ENCODE measurements around the gene CPEB3. TPM values are rescaled to one million over a fixed set of nuclear protein-coding genes. Genes with fewer than 3 reads are reported as not detected.
"Not testable (repeated sequence)": the region's sequence is repeated elsewhere in the genome, so short reads cannot be mapped to it uniquely, and the experiment has no call there.

CPEB3 gene
- total RNA-seq, 1 donor from 2014 or later, result 1.1 TPM

- TF ChIP-seq CTCF (IDR thresholded peaks at IDR 0.05), result no peak
- no peaks in the 10 kb centered on the region for H3K27me3 Mint-ChIP-seq (ENCODE audit: low read depth)
Measured at GRCh38 chr10:92045641-92046106, 245.2 kb downstream of the CPEB3 start.

GRCh38 chr10:92042541-92042940 lies 248.3 kb downstream of the CPEB3 start:
- Mint-ChIP-seq H3K36me3 (ENCODE audit: low read depth) (peaks cover 6% of the 10 kb centered on the region), H3K27me3 (ENCODE audit: low read depth) (no peaks in the 10 kb centered on the region), H3K4me1 (ENCODE audit: low read depth) (no peaks in the 10 kb centered on the region), H3K9me3 (ENCODE audit: low read depth) (no peaks in the 10 kb centered on the region), H3K4me3 (ENCODE audit: unreplicated experiment) (no peak overlapping the region), H3K27ac (ENCODE audit: unreplicated experiment) (no peak overlapping the region)
- DNase-seq (ENCODE audit: low spot score), result no peak
- no peak for TF ChIP-seq CTCF (IDR thresholded peaks at IDR 0.05)

More at GRCh38 chr10:92045641-92046106, 245.2 kb downstream of the CPEB3 start:
- no peak for DNase-seq (ENCODE audit: low spot score)
- Mint-ChIP-seq H3K4me1 (ENCODE audit: low read depth) (no peaks in the 10 kb centered on the region), H3K4me3 (ENCODE audit: unreplicated experiment) (no peak overlapping the region), H3K27ac (ENCODE audit: unreplicated experiment) (no peak overlapping the region), H3K9me3 (ENCODE audit: low read depth) (no peaks in the 10 kb centered on the region), H3K36me3 (ENCODE audit: low read depth) (peaks cover 2% of the 10 kb centered on the region)

GRCh38 chr10:92038949-92039348 lies 251.9 kb downstream of the CPEB3 start:
- H3K4me3 Mint-ChIP-seq (ENCODE audit: unreplicated experiment), result no peak overlapping the region
- no peaks in the 10 kb centered on the region for H3K9me3 Mint-ChIP-seq (ENCODE audit: low read depth)
- no peak for TF ChIP-seq CTCF (IDR thresholded peaks at IDR 0.05)
- no peak overlapping the region for H3K27ac Mint-ChIP-seq (ENCODE audit: unreplicated experiment)
- peaks cover 22% of the 10 kb centered on the region for H3K36me3 Mint-ChIP-seq (ENCODE audit: low read depth)
- H3K4me1 Mint-ChIP-seq (ENCODE audit: low read depth), result no peaks in the 10 kb centered on the region
- no peak for DNase-seq (ENCODE audit: low spot score)
- no peaks in the 10 kb centered on the region for H3K27me3 Mint-ChIP-seq (ENCODE audit: low read depth)

- not testable (repeated sequence) for H3K27ac Mint-ChIP-seq (ENCODE audit: unreplicated experiment); H3K9me3 Mint-ChIP-seq (ENCODE audit: low read depth); H3K4me1 Mint-ChIP-seq (ENCODE audit: low read depth); H3K27me3 Mint-ChIP-seq (ENCODE audit: low read depth); DNase-seq (ENCODE audit: low spot score); H3K4me3 Mint-ChIP-seq (ENCODE audit: unreplicated experiment)
- peaks cover 47% of the 10 kb centered on the region for H3K36me3 Mint-ChIP-seq (ENCODE audit: low read depth)
Measured at GRCh38 chr10:92033070-92033469, 257.8 kb downstream of the CPEB3 start.

- peaks cover 53% of the 10 kb centered on the region for H3K36me3 Mint-ChIP-seq (ENCODE audit: low read depth)
- DNase-seq (ENCODE audit: low spot score), result no peak
Measured at GRCh38 chr10:92031580-92031979, 259.3 kb downstream of the CPEB3 start.

More at GRCh38 chr10:92031580-92031979, 259.3 kb downstream of the CPEB3 start:
- Mint-ChIP-seq H3K27me3 (ENCODE audit: low read depth) (no peaks in the 10 kb centered on the region), H3K27ac (ENCODE audit: unreplicated experiment) (no peak overlapping the region), H3K4me1 (ENCODE audit: low read depth) (no peaks in the 10 kb centered on the region), H3K9me3 (ENCODE audit: low read depth) (no peaks in the 10 kb centered on the region), H3K4me3 (ENCODE audit: unreplicated experiment) (no peak overlapping the region)
- TF ChIP-seq CTCF (IDR thresholded peaks at IDR 0.05), result no peak

Measured in chondrocyte (in vitro differentiated cells).